Sigmoid colon (tissue), 7 donors: ENCODE results near the gene ADAMTS2. TPM values are rescaled to one million over a fixed set of nuclear protein-coding genes. Genes with fewer than 3 reads are reported as not detected.

ENCODE experiments used
- DNase-seq: peaks from one replicate; pipeline ENCODE4 v3.0.0-alpha.2; 2019
- H3K27ac ChIP-seq, 4 donors: fragments of 200-600 bp; sonication (generic); one replicate each; pipeline ENCODE4 v1.5.1; 2016 to 2019; ENCODE audit warnings: mild to moderate bottlenecking in 1 of 4
- H3K27me3 ChIP-seq, 3 donors: fragments of 200-600 bp; sonication (generic); one replicate each; pipeline ENCODE4 v1.5.1; 2019; ENCODE audit warnings: mild to moderate bottlenecking in 1 of 3
- H3K36me3 ChIP-seq, 4 donors: fragments of 200-600 bp; sonication (generic); one replicate each; pipeline ENCODE4 v1.5.1; 2016 to 2019
- H3K4me1 ChIP-seq, 4 donors: fragments of 200-600 bp; sonication (generic); one replicate each; pipeline ENCODE4 v1.5.1; 2017 to 2019
- H3K4me3 ChIP-seq, 4 donors: fragments of 200-600 bp; sonication (generic); one replicate each; pipeline ENCODE4 v1.5.1; 2017 to 2019; ENCODE audit warnings: mild to moderate bottlenecking in 2 of 4, moderate library complexity in 1 of 4
- H3K9me3 ChIP-seq, 4 donors: fragments of 200-600 bp in 3 of 4; sonication (generic) in 3 of 4; one replicate each; pipeline versions ENCODE4 v1.5.1 to v1.6.1; 2013 to 2019
- EP300 ChIP-seq, 4 donors: sonication (generic); formaldehyde crosslinking; IDR thresholded peaks; one replicate each; pipeline ENCODE4 v1.6.1; 2017; ENCODE audit warnings: antibody characterized with exemption in 4 of 4
- POLR2A ChIP-seq, 2 donors: fragments of 450-650 bp; IDR thresholded peaks; one replicate each; pipeline ENCODE4 v1.6.1; 2016; ENCODE audit warnings: antibody characterized with exemption in 2 of 2, mild to moderate bottlenecking in 2 of 2, moderate library complexity in 2 of 2
- POLR2AphosphoS5 ChIP-seq, 4 donors: sonication (generic); formaldehyde crosslinking; IDR thresholded peaks; one replicate each; pipeline ENCODE4 v1.6.1; 2017; ENCODE audit warnings: antibody characterized with exemption in 4 of 4
- WGBS, 2 donors: extraction: QIAGEN DNeasy Blood & Tissue Kit; methylation state at CpG; one replicate each; pipeline ENCODE4 v1.1.7; 2013; 5-methylcytosine and 5-hydroxymethylcytosine counted together
- intact Hi-C: fragments of 100-400 bp; cut with DNase I; formaldehyde crosslinking; loops from one replicate; pipeline ENCODE4 v1.15.1; 2023
- polyA plus RNA-seq, 3 donors: library from polyadenylated mRNA; stranded (reverse); fragments of 200-250 nt; gene quantifications; one replicate each; pipeline ENCODE4 v1.2.3, GENCODE V29; 2013
- total RNA-seq, 4 donors: library from RNA; depleted of rRNA; stranded (reverse); fragments of >200 nt; gene quantifications; one replicate each; pipeline ENCODE4 v1.1.0, GENCODE V29; 2016
- TF ChIP-seq, protein P1 (sequence below), 4 experiments: fragments of 450-650 bp in 3 of 4; fragments of 200-600 bp in 1 of 4; IDR thresholded peaks; one replicate each; pipeline ENCODE4 v1.5.1; 2016 to 2019; ENCODE audit warnings: antibody characterized with exemption in 4 of 4, mild to moderate bottlenecking in 3 of 4, moderate library complexity in 2 of 4
- donor health status: healthy with polysubstance abuse.
- donor health status: Bipolar disorder and iron deficiency.
- donor health status: healthy.

The ADAMTS2 gene
- total and polyA plus RNA-seq, 7 donors: 0.69 to 33.2 (median 9.2) TPM

DNA sequence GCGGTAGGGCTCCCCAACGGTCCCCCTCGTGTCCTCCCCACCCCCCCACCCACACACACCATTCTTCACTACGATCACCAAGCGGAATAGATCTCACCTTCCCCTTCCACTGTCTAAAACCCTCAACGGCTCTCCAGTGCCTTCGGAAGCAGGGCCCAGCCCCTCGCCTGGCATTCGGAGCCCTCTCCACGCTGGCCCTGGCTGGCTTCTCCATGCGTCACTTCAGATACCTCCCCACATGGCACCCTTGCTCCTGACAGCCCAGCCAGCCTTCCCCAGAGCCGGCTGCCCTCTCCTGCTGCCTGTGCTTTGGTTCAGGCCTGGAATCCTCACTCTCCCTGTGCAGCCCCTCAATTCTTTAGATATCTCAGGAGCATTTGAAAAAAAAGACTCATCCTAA is 158.5 kb downstream of the ADAMTS2 start:
- TF ChIP-seq, protein P1, sequence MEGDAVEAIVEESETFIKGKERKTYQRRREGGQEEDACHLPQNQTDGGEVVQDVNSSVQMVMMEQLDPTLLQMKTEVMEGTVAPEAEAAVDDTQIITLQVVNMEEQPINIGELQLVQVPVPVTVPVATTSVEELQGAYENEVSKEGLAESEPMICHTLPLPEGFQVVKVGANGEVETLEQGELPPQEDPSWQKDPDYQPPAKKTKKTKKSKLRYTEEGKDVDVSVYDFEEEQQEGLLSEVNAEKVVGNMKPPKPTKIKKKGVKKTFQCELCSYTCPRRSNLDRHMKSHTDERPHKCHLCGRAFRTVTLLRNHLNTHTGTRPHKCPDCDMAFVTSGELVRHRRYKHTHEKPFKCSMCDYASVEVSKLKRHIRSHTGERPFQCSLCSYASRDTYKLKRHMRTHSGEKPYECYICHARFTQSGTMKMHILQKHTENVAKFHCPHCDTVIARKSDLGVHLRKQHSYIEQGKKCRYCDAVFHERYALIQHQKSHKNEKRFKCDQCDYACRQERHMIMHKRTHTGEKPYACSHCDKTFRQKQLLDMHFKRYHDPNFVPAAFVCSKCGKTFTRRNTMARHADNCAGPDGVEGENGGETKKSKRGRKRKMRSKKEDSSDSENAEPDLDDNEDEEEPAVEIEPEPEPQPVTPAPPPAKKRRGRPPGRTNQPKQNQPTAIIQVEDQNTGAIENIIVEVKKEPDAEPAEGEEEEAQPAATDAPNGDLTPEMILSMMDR (IDR thresholded peaks at IDR 0.05): no peak
- TF ChIP-seq POLR2AphosphoS5 (IDR thresholded peaks at IDR 0.05) (no peak), EP300 (IDR thresholded peaks at IDR 0.05) (no peak)
- WGBS, 2 donors: 80% methylated on average over 12 of the region's 12 CpGs
- Histone ChIP-seq H3K36me3 (no peaks in the 10 kb centered on the region), H3K9me3 (no peaks in the 10 kb centered on the region), H3K4me1 (no peaks in the 10 kb centered on the region), H3K27ac (no peak overlapping the region), H3K4me3 (no peak overlapping the region), H3K27me3 (no peaks in the 10 kb centered on the region)
- no peak for DNase-seq
- intact Hi-C loops: no loop called here

DNA sequence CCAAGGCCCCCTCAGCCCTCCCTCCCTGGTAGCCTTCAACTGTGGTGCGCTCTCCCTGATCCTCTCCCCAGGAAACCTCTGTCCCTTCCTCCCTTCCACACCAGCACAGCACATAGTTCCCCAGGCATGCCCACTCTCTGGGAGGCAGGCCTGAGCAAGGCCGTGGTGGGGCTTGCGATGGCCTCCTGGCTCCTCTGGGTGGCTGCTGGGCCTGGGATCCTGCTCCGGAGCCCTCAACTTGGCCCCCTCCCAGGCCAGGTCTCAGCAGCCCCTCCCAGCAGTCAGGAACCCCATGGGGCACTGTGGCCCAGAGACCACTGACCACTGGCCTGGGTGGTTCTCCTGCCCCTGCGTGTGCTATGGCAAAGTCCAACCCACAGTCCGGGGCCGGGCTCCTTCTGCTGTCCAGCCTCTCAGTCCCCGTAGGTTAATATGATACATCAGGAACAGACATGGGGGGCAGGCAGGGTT is 159.3 kb downstream of the ADAMTS2 start:
- no peak for DNase-seq

DNA sequence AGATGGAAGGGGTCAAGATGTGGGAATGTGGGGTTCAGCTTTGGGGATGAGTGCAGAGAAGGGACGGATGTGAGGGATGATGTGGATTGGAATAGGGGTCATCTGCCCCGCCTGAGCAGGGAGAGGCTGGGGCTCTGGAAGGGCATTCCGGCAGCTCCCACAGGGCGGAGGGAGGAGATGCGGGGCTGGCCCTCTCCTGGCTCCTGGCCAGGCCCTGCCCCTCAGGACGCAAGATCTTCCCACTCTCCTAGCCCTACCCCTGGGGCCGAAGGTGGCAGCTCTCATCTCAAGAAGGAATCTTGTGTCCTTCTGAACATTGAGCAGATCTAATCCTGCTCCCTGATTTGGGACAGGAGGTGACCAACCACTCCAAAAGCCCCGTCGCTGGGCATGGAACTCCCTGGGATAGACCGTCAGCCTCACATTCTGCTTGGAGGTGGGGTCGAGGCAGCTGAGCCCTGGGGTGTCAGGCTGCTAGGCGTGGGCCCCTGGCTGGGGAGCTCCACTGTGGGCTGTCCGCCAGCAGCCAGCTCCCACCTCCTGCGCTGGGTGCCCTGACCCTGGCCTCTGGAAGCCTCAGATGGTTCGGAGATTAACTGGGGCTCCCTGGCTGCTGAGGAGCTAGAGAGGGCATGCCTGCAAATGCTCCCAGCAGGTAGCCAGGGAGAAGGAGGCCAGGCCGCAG is 159.9 kb downstream of the ADAMTS2 start:
- 51 to 78% methylated on average over 16 of the region's 16 CpGs for WGBS, 2 donors
- Histone ChIP-seq H3K9me3 (no peaks in the 10 kb centered on the region), H3K4me3 (no peak overlapping the region), H3K27ac (no peak overlapping the region), H3K4me1 (no peaks in the 10 kb centered on the region), H3K27me3 (no peaks in the 10 kb centered on the region), H3K36me3 (no peaks in the 10 kb centered on the region)
- TF ChIP-seq POLR2A (IDR thresholded peaks at IDR 0.05) (no peak), EP300 (IDR thresholded peaks at IDR 0.05) (no peak), POLR2AphosphoS5 (IDR thresholded peaks at IDR 0.05) (no peak)
- TF ChIP-seq, protein P1 (IDR thresholded peaks at IDR 0.05): no peak
- intact Hi-C loops: no loop called here
- DNase-seq: no peak

More for the DNA sequence above, 159.3 kb downstream of the ADAMTS2 start:
- intact Hi-C loops: no loop called here
- no peak overlapping the region for H3K27ac ChIP-seq
- no peak overlapping the region for H3K4me3 ChIP-seq
- H3K4me1 ChIP-seq: no peaks in the 10 kb centered on the region
- no peaks in the 10 kb centered on the region for H3K27me3 ChIP-seq
- WGBS, 2 donors: 85 to 90% methylated on average over 8 of the region's 8 CpGs
- H3K9me3 ChIP-seq: no peaks in the 10 kb centered on the region
- TF ChIP-seq, protein P1 (IDR thresholded peaks at IDR 0.05): no peak
- TF ChIP-seq EP300 (IDR thresholded peaks at IDR 0.05) (no peak), POLR2A (IDR thresholded peaks at IDR 0.05) (no peak)
- no peaks in the 10 kb centered on the region for H3K36me3 ChIP-seq

DNA sequence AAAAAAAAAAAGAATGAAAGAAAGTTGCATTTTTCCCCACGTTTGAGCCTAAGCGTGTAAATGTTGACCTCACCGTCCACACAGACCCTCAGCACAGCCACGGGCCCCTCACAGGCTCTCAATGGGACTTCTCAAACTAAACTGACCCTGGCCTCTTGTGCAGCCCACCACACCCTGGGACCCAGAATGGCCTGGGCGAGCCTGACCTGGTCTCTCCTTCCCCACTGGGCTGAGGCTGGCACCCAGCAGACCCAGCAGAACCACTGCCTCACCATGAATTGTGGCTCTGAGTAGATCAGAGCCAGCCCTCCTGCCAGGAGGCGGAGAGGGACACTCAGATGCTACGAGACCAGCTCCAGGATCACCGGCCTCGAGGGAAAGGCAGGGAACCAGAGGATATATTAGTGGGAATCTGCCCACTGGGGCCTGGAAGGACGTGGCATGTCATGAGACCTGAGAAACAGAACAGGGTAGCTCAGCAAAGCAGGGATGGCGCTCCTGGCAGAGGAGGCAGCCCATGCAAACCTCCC is 160.7 kb downstream of the ADAMTS2 start:
- H3K4me3 ChIP-seq: no peak overlapping the region
- no peaks in the 10 kb centered on the region for H3K36me3 ChIP-seq
- H3K4me1 ChIP-seq: no peaks in the 10 kb centered on the region
- H3K27ac ChIP-seq: no peak overlapping the region
- no peaks in the 10 kb centered on the region for H3K9me3 ChIP-seq
- 66 to 86% methylated on average over 11 of the region's 11 CpGs for WGBS, 2 donors
- intact Hi-C loops: no loop called here
- TF ChIP-seq EP300 (IDR thresholded peaks at IDR 0.05): no peak
- TF ChIP-seq, protein P1 (IDR thresholded peaks at IDR 0.05): no peak
- no peak for DNase-seq
- H3K27me3 ChIP-seq: no peaks in the 10 kb centered on the region

DNA sequence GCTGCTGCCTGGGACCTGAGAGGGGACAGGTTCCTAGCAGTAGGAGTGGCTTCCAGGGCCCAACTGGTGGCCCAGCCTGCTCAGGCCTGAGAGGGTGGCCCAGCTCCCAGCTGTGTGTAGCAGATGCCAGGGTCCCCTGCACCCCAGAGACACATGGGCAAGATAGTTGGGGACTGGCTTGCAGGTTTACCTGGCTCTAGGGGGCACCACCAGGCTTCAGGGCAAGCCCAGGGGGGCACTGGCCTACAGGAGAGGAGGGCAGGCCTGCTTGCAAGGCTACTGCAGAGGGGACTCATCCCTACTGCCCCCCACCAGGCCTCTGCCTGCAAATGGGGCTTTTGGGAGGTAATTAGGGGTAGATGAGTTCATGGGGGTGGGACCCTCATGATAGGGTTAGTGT is 161.8 kb downstream of the ADAMTS2 start:
- no peak for DNase-seq
- Histone ChIP-seq H3K36me3 (no peaks in the 10 kb centered on the region), H3K27ac (no peak overlapping the region), H3K9me3 (peaks cover 0 to 3% (median 0%) of the 10 kb centered on the region in 4 donors), H3K27me3 (no peaks in the 10 kb centered on the region), H3K4me1 (no peaks in the 10 kb centered on the region), H3K4me3 (no peak overlapping the region)
- TF ChIP-seq, protein P1 (IDR thresholded peaks at IDR 0.05): no peak
- TF ChIP-seq POLR2A (IDR thresholded peaks at IDR 0.05) (no peak), EP300 (IDR thresholded peaks at IDR 0.05) (no peak), POLR2AphosphoS5 (IDR thresholded peaks at IDR 0.05) (no peak)
- intact Hi-C loops: no loop called here
